GM12878 (cell line): Measurements from ENCODE around the gene CHRM5. TPM values are rescaled to one million over a fixed set of nuclear protein-coding genes. Genes with fewer than 3 reads are reported as not detected.

Experiments used
- BACH1 ChIP-seq: fragments of 450-650 bp; IDR thresholded peaks from 2 replicates; pipeline ENCODE4 v1.6.1; 2017; ENCODE audit warnings: mild to moderate bottlenecking, borderline replicate concordance
- BCL3 ChIP-seq: IDR thresholded peaks from 2 replicates; pipeline ENCODE4 v1.6.1; 2011; ENCODE audit warnings: borderline replicate concordance, low read depth, mild to moderate bottlenecking, moderate library complexity, low read length; ENCODE audit not compliant: insufficient read depth, poor library complexity, severe bottlenecking
- CREM ChIP-seq: IDR thresholded peaks from 2 replicates; pipeline ENCODE4 v1.6.1; 2014; ENCODE audit warnings: antibody characterized with exemption, low read depth
- ELK1 ChIP-seq: IDR thresholded peaks from 2 replicates; pipeline ENCODE4 v1.6.1; 2012; ENCODE audit warnings: low read depth, low read length, improper control_type of control experiment
- JUNB ChIP-seq: IDR thresholded peaks from 2 replicates; pipeline ENCODE4 v1.6.1; 2016; ENCODE audit warnings: antibody characterized with exemption, mild to moderate bottlenecking
- KAT2A ChIP-seq: conservative IDR thresholded peaks from 2 replicates; pipeline ENCODE4 v1.6.1; 2011; ENCODE audit warnings: low read depth, low read length; ENCODE audit not compliant: control insufficient read depth
- MYB ChIP-seq: fragments of 150-350 bp; IDR thresholded peaks from 2 replicates; pipeline ENCODE4 v1.6.1; 2014; ENCODE audit warnings: mild to moderate bottlenecking, low read depth, low read length, borderline replicate concordance
- NBN ChIP-seq: fragments of 450-650 bp; IDR thresholded peaks from 2 replicates; pipeline ENCODE4 v1.6.1; 2016
- POU2F2 ChIP-seq: IDR thresholded peaks from 3 replicates; pipeline ENCODE4 v1.6.1; 2011; ENCODE audit warnings: low read depth, mild to moderate bottlenecking, low read length, borderline replicate concordance
- RBBP5 ChIP-seq: fragments of 200-600 bp; sonication (generic); conservative IDR thresholded peaks from 2 replicates; pipeline ENCODE4 v1.6.1; 2016
- STAT3 ChIP-seq: IDR thresholded peaks from 2 replicates; pipeline ENCODE4 v1.6.1; 2011; ENCODE audit warnings: low read depth, low read length, improper control_type of control experiment
- YY1 ChIP-seq: IDR thresholded peaks from 2 replicates; pipeline ENCODE4 v1.6.1; 2011; ENCODE audit warnings: low read depth, mild to moderate bottlenecking, low read length
- ZNF24 ChIP-seq: fragments of 450-650 bp; IDR thresholded peaks from 2 replicates; pipeline ENCODE4 v1.6.1; 2017; ENCODE audit warnings: antibody characterized with exemption, mild to moderate bottlenecking
- polyA plus RNA-seq, 11 experiments: library from polyadenylated mRNA; depleted of rRNA in 4 of 11; unstranded in 6 of 11; stranded (reverse) in 5 of 11; fragments of >200 nt; fragmentation: Nextera tagmentation in 4 of 11; fragmentation: Illumina TruSeq in 1 of 11; extraction: Ambion mirVana in 4 of 11; extraction: Trizol in 1 of 11; gene quantifications; 1 replicate in 1 of 11; 2 replicates in 10 of 11; pipeline versions ENCODE4 v1.2.1 to v1.2.3, GENCODE V29; 2011 to 2016; ENCODE audit warnings: inconsistent platforms in 2 of 11, missing spikeins in 2 of 11, low read depth in 1 of 11
- total RNA-seq, 4 experiments: library from RNA; depleted of rRNA in 3 of 4; stranded (reverse); fragments of >200 nt in 3 of 4; fragmentation: Illumina TruSeq in 1 of 4; extraction: Trizol in 1 of 4; gene quantifications; 2 replicates each; pipeline versions ENCODE4 v1.2.1 to v1.2.3, GENCODE V29; 2013 to 2021
- TF ChIP-seq, protein P1 (sequence below): IDR thresholded peaks from 2 replicates; pipeline ENCODE4 v1.6.1; 2012; ENCODE audit warnings: improper control_type of control experiment, low read depth, low read length; ENCODE audit not compliant: insufficient replicate concordance
- TF ChIP-seq, protein P2 (sequence below): fragments of 450-650 bp; formaldehyde crosslinking; IDR thresholded peaks from 2 replicates; pipeline ENCODE4 v1.5.0; 2022; ENCODE audit warnings: mild to moderate bottlenecking, missing genetic modification characterization
- TF ChIP-seq, protein P3 (sequence below): fragments of 450-650 bp; conservative IDR thresholded peaks from 2 replicates; pipeline ENCODE4 v1.6.1; 2017; ENCODE audit warnings: mild to moderate bottlenecking, moderate library complexity

Gene CHRM5
- total and polyA plus RNA-seq, 10 of the 15 experiments (the other 5 are each of a cell fraction or from before 2014, with no cell fraction given): 0.01 to 0.10 (median 0.04) TPM; not detected in 6

DNA sequence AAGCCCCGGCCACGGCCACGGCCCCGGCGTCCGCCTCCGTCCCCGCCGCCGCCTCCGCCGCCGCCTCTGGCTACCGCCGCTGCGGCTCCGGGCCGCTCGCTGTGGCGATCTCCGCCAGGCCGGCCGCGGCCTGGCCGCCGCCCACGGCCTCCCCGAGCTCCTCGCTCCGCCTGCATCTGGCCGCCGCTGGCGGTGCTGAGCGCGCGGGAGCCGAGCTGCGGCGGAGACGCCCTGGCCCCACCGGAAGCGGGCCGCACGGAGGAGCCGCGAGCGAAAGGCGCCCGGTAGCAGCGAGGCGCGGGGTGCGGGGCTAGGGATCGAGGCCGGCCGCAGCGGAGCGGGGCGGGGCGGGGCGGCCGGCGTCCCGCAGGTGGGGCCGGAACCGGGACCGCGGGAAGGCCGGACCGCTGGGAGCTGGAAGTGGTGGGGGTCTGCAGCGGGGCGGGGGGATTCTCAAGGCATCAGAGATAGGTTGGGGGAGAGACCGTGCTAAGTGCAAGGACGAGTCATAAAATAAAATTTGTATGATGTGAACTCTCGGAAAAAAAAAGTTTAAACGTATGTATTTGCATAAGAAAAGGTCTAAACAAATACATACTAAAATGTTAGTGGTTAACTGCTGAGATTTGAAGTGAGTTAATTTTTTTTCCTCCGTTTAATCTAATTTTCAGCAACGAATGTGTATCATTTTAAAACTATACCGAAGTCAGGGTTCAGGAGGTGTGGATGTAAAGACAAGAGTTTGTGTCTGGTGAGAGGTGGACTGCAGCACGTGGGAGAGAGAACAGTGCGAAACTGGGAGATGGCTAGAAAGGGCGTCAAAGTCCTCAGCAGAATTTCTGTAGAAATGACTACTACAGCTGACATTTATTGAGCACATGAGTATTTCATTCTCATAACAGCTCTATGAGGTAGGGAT, 70.8 kb downstream of the CHRM5 start, which contains the start of gene AVEN (continued):
- TF ChIP-seq ELK1 (no peak), POU2F2 (no peak), CREM (no peak; the same call in 1 of the 2 replicates), BCL3 (no peak), BACH1 (peak; percentile 78), MYB (no peak), RBBP5 (no peak), NBN (no peak), KAT2A (no peak), YY1 (peak; percentile 27; the same call in 1 of the 2 replicates), ZNF24 (no peak), JUNB (no peak), STAT3 (no peak)
- TF ChIP-seq, protein P1, sequence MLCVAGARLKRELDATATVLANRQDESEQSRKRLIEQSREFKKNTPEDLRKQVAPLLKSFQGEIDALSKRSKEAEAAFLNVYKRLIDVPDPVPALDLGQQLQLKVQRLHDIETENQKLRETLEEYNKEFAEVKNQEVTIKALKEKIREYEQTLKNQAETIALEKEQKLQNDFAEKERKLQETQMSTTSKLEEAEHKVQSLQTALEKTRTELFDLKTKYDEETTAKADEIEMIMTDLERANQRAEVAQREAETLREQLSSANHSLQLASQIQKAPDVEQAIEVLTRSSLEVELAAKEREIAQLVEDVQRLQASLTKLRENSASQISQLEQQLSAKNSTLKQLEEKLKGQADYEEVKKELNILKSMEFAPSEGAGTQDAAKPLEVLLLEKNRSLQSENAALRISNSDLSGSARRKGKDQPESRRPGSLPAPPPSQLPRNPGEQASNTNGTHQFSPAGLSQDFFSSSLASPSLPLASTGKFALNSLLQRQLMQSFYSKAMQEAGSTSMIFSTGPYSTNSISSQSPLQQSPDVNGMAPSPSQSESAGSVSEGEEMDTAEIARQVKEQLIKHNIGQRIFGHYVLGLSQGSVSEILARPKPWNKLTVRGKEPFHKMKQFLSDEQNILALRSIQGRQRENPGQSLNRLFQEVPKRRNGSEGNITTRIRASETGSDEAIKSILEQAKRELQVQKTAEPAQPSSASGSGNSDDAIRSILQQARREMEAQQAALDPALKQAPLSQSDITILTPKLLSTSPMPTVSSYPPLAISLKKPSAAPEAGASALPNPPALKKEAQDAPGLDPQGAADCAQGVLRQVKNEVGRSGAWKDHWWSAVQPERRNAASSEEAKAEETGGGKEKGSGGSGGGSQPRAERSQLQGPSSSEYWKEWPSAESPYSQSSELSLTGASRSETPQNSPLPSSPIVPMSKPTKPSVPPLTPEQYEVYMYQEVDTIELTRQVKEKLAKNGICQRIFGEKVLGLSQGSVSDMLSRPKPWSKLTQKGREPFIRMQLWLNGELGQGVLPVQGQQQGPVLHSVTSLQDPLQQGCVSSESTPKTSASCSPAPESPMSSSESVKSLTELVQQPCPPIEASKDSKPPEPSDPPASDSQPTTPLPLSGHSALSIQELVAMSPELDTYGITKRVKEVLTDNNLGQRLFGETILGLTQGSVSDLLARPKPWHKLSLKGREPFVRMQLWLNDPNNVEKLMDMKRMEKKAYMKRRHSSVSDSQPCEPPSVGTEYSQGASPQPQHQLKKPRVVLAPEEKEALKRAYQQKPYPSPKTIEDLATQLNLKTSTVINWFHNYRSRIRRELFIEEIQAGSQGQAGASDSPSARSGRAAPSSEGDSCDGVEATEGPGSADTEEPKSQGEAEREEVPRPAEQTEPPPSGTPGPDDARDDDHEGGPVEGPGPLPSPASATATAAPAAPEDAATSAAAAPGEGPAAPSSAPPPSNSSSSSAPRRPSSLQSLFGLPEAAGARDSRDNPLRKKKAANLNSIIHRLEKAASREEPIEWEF: no peak
- TF ChIP-seq, protein P2, sequence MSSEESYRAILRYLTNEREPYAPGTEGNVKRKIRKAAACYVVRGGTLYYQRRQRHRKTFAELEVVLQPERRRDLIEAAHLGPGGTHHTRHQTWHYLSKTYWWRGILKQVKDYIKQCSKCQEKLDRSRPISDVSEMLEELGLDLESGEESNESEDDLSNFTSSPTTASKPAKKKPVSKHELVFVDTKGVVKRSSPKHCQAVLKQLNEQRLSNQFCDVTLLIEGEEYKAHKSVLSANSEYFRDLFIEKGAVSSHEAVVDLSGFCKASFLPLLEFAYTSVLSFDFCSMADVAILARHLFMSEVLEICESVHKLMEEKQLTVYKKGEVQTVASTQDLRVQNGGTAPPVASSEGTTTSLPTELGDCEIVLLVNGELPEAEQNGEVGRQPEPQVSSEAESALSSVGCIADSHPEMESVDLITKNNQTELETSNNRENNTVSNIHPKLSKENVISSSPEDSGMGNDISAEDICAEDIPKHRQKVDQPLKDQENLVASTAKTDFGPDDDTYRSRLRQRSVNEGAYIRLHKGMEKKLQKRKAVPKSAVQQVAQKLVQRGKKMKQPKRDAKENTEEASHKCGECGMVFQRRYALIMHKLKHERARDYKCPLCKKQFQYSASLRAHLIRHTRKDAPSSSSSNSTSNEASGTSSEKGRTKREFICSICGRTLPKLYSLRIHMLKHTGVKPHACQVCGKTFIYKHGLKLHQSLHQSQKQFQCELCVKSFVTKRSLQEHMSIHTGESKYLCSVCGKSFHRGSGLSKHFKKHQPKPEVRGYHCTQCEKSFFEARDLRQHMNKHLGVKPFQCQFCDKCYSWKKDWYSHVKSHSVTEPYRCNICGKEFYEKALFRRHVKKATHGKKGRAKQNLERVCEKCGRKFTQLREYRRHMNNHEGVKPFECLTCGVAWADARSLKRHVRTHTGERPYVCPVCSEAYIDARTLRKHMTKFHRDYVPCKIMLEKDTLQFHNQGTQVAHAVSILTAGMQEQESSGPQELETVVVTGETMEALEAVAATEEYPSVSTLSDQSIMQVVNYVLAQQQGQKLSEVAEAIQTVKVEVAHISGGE: no peak
- TF ChIP-seq, protein P3, sequence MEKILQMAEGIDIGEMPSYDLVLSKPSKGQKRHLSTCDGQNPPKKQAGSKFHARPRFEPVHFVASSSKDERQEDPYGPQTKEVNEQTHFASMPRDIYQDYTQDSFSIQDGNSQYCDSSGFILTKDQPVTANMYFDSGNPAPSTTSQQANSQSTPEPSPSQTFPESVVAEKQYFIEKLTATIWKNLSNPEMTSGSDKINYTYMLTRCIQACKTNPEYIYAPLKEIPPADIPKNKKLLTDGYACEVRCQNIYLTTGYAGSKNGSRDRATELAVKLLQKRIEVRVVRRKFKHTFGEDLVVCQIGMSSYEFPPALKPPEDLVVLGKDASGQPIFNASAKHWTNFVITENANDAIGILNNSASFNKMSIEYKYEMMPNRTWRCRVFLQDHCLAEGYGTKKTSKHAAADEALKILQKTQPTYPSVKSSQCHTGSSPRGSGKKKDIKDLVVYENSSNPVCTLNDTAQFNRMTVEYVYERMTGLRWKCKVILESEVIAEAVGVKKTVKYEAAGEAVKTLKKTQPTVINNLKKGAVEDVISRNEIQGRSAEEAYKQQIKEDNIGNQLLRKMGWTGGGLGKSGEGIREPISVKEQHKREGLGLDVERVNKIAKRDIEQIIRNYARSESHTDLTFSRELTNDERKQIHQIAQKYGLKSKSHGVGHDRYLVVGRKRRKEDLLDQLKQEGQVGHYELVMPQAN: peak; percentile 55
